ENCODE measurements around the gene LMNA. TPM values are rescaled to one million over a fixed set of nuclear protein-coding genes. Genes with fewer than 3 reads are reported as not detected.

LMNA gene
- total RNA-seq, 1 experiment from 2014 or later = 580 TPM

GRCh38 chr1:156081180-156081916 is 33.2 kb upstream of the LMNA start:
- Histone ChIP-seq H3F3A (ENCODE audit: insufficient read depth, low read depth) (peaks cover 31% of the 10 kb centered on the region; the same call in 1 of the 2 replicates), H3K27ac (no peak overlapping the region), H3K36me3 (ENCODE audit: low read depth) (no peaks in the 10 kb centered on the region), H3K4me1 (replicated peaks; ENCODE audit: insufficient read depth) (peaks cover 10% of the 10 kb centered on the region), H3K9me3 (ENCODE audit: insufficient read depth, low read depth) (no peaks in the 10 kb centered on the region), H3K79me2 (ENCODE audit: low read depth) (no peaks in the 10 kb centered on the region), H3K4me2 (peak overlapping the region; percentile 99), H4K20me1 (ENCODE audit: insufficient read depth) (no peaks in the 10 kb centered on the region), H3K9me2 (ENCODE audit: insufficient read depth) (no peaks in the 10 kb centered on the region), H3K4me3 (peak overlapping the region; percentile 100; the same call in 1 of the 2 replicates), H2AFZ (no peak overlapping the region), H3K27me3 (ENCODE audit: insufficient read depth, low read depth) (no peaks in the 10 kb centered on the region)
- TSS peak; percentile 31 for BruUV-seq (replicated peaks)
- DNase-seq = no peak
- intact Hi-C loops (cut with micrococcal nuclease; ENCODE audit: unreplicated experiment) = no loop called here
- no peak for TF ChIP-seq EZH2 (IDR thresholded peaks at IDR 0.05; ENCODE audit: low read depth)
- TF ChIP-seq, protein P1, sequence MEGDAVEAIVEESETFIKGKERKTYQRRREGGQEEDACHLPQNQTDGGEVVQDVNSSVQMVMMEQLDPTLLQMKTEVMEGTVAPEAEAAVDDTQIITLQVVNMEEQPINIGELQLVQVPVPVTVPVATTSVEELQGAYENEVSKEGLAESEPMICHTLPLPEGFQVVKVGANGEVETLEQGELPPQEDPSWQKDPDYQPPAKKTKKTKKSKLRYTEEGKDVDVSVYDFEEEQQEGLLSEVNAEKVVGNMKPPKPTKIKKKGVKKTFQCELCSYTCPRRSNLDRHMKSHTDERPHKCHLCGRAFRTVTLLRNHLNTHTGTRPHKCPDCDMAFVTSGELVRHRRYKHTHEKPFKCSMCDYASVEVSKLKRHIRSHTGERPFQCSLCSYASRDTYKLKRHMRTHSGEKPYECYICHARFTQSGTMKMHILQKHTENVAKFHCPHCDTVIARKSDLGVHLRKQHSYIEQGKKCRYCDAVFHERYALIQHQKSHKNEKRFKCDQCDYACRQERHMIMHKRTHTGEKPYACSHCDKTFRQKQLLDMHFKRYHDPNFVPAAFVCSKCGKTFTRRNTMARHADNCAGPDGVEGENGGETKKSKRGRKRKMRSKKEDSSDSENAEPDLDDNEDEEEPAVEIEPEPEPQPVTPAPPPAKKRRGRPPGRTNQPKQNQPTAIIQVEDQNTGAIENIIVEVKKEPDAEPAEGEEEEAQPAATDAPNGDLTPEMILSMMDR (conservative IDR thresholded peaks at IDR 0.05) = no peak
- ChIA-PET CTCF (interaction anchor here (0.6 kb wide), 2 partner anchors 12 to 61 kb away, joined by 11 read pairs; no protein-coding TSS in a partner anchor), POLR2A (ENCODE audit: unreplicated experiment) (no interaction called here)

DNA sequence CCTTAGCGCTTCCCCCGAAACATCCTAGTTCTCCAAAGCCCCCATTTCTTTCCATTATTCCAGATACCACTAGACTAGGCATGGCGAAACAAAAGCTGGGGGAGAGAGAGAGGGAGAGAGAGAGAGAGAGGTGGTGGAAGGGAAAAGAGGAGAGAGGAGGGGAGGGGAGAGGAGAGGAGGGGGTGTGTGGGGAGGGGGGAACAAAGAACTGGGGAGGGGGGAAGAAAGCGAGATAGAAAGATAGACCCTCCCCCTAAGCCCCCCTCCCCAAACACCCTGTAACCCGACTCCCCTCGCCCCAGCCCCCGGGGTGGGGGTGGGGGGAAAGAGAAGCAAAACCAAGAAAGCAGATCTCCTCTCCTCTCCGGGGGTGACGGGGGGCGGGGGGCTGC is 32.6 kb upstream of the LMNA start:
- no peaks in the 10 kb centered on the region for H3K27me3 ChIP-seq (ENCODE audit: insufficient read depth, low read depth)
- TF ChIP-seq, protein P1 (conservative IDR thresholded peaks at IDR 0.05) = no peak
- TF ChIP-seq EZH2 (IDR thresholded peaks at IDR 0.05; ENCODE audit: low read depth) = no peak
- peak overlapping the region; percentile 96 for H2AFZ ChIP-seq
- no peaks in the 10 kb centered on the region for H3K9me3 ChIP-seq (ENCODE audit: insufficient read depth, low read depth)
- no peaks in the 10 kb centered on the region for H3K9me2 ChIP-seq (ENCODE audit: insufficient read depth)
- H3K4me1 ChIP-seq (replicated peaks; ENCODE audit: insufficient read depth) = peaks cover 16% of the 10 kb centered on the region
- CTCF ChIA-PET = interaction anchor here (0.6 kb wide), 3 partner anchors 19 to 224 kb away, joined by 3 to 11 read pairs (median 3); no protein-coding TSS in a partner anchor
- intact Hi-C loops (cut with micrococcal nuclease; ENCODE audit: unreplicated experiment) = loop anchor here (2.0 kb wide), 1 partner anchor 21 kb away; the partner anchor contains the start of gene RAB25
- H3F3A ChIP-seq (ENCODE audit: insufficient read depth, low read depth) = peaks cover 31% of the 10 kb centered on the region; the same call in 1 of the 2 replicates
- H3K27ac ChIP-seq = no peak overlapping the region
- POLR2A ChIA-PET (ENCODE audit: unreplicated experiment) = interaction anchor here (0.6 kb wide), 1 partner anchor 1090 kb away, joined by 10 read pairs; no protein-coding TSS in a partner anchor
- H3K36me3 ChIP-seq (ENCODE audit: low read depth) = no peaks in the 10 kb centered on the region
- peak overlapping the region; percentile 99 for H3K4me2 ChIP-seq
- H3K4me3 ChIP-seq = peak overlapping the region; percentile 100
- no peaks in the 10 kb centered on the region for H3K79me2 ChIP-seq (ENCODE audit: low read depth)
- no peaks in the 10 kb centered on the region for H4K20me1 ChIP-seq (ENCODE audit: insufficient read depth)
- no peak for DNase-seq
- BruUV-seq (replicated peaks) = no TSS peak

GRCh38 chr1:156082309-156083091 is 32.0 kb upstream of the LMNA start, which contains the start of gene MEX3A:
Gene MEX3A (minus strand): TSS chr1:156082465. CDS start chr1:156081998, 467 bp downstream.
- BruUV-seq (replicated peaks) = no TSS peak
- peak within 1 kb of the TSS; percentile 100 for H3K4me3 ChIP-seq
- H3K36me3 ChIP-seq (ENCODE audit: low read depth) = no peaks in the 10 kb centered on the region
- intact Hi-C loops (cut with micrococcal nuclease; ENCODE audit: unreplicated experiment) = loop anchor here (2.0 kb wide), 1 partner anchor 22 kb away; the partner anchor contains the start of gene RAB25
- H3K4me1 ChIP-seq (replicated peaks; ENCODE audit: insufficient read depth) = peaks cover 21% of the 10 kb centered on the region
- peak; percentile 44 to 79 for DNase-seq
- H3K79me2 ChIP-seq (ENCODE audit: low read depth) = no peaks in the 10 kb centered on the region
- peaks cover 31% of the 10 kb centered on the region; the same call in 1 of the 2 replicates for H3F3A ChIP-seq (ENCODE audit: insufficient read depth, low read depth)
- no peak within 1 kb of the TSS for H3K27ac ChIP-seq
- no peaks in the 10 kb centered on the region for H3K9me3 ChIP-seq (ENCODE audit: insufficient read depth, low read depth)
- H2AFZ ChIP-seq = peak within 1 kb of the TSS; percentile 96
- H3K27me3 ChIP-seq (ENCODE audit: insufficient read depth, low read depth) = no peaks in the 10 kb centered on the region
- no peak for TF ChIP-seq EZH2 (IDR thresholded peaks at IDR 0.05; ENCODE audit: low read depth)
- TF ChIP-seq, protein P1 (conservative IDR thresholded peaks at IDR 0.05) = no peak
- CTCF ChIA-PET = interaction anchor here (0.6 kb wide), 2 partner anchors 20 to 225 kb away, joined by 3 read pairs; no protein-coding TSS in a partner anchor
- peak within 1 kb of the TSS; percentile 99 for H3K4me2 ChIP-seq
- POLR2A ChIA-PET (ENCODE audit: unreplicated experiment) = interaction anchor here (0.6 kb wide), 3 partner anchors 147 to 1090 kb away, joined by 3 to 10 read pairs (median 3); no protein-coding TSS in a partner anchor
- H3K9me2 ChIP-seq (ENCODE audit: insufficient read depth) = no peaks in the 10 kb centered on the region
- no peaks in the 10 kb centered on the region for H4K20me1 ChIP-seq (ENCODE audit: insufficient read depth)

Data from PC-9 (cell line).